ENCODE results near the gene PLEKHJ1.

The PLEKHJ1 gene

GRCh38 chr19:2239771-2240770 is 3.9 kb upstream of the PLEKHJ1 start:
- peak; percentile 76 for DNase-seq
- in situ Hi-C loops (cut with MboI; ENCODE audit: low pct_unique_long_range_greater_than_20kb, low sequenced_read_pairs): no loop called here

DNA sequence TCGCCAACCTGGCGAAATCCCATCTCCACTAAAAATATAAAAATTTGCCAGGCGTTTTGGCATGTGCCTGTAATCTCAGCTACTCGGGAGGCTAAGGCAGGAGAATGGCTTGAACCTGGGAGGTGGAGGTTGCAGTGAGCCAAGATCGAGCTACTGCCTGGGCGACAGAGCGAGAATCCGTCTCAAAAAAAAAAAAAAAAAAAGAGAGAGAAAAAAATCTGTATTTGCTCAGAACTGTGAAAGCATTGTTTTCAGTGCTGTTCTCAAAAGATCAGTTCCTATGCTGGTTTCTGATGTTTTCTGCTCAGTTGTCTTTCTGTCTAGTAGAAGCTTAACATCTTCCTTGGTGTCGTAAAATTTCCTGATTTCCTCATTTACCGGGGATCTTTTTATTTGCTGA is 3.0 kb upstream of the PLEKHJ1 start:
- in situ Hi-C loops (cut with MboI; ENCODE audit: low pct_unique_long_range_greater_than_20kb, low sequenced_read_pairs): no loop called here
- DNase-seq: no peak

- DNase-seq: no peak
- in situ Hi-C loops (cut with MboI; ENCODE audit: low pct_unique_long_range_greater_than_20kb, low sequenced_read_pairs): no loop called here
These were observed 1.7 kb upstream of the PLEKHJ1 start for GRCh38 chr19:2237869-2238153.

GRCh38 chr19:2237051-2237868 is 1.1 kb upstream of the PLEKHJ1 start:
- no peak for DNase-seq
- in situ Hi-C loops (cut with MboI; ENCODE audit: low pct_unique_long_range_greater_than_20kb, low sequenced_read_pairs): no loop called here

GRCh38 chr19:2236064-2236313 is 140 bp downstream of the PLEKHJ1 start:
- DNase-seq: no peak
- in situ Hi-C loops (cut with MboI; ENCODE audit: low pct_unique_long_range_greater_than_20kb, low sequenced_read_pairs): no loop called here

DNA sequence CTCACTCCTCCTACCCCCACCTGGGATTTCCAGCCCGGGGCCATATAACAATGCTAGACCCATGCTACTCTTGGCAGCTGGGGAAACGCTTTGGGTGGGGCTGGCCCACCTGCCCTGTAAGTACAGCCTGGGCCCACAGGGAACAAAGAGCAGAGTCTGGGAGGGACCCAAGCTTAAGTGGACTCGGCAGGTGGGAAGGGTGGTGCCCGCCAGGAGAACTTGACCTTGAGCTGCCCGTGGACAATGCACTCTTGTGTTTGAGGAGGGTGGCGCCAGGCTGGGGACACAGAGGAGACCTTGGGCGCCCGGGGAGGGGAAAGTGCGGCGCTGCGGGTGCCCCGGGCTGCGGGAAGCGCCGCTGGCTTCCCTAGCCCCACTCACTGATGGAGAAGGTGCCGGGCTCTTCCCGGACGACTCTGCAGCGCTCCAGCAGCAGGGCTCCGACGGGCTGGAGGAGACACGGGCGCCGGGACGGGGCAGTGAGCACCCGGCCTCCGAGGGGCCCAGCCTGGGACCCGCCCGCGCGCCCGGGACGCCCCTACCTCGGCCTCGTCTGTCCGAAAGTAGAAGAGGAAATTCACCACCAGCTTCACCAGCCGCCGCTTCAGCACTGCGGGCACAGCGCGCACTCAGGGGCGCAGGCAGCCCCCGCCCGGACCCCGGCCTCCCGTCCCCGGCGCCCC is 607 bp downstream of the PLEKHJ1 start:
- no peak for DNase-seq
- in situ Hi-C loops (cut with MboI; ENCODE audit: low pct_unique_long_range_greater_than_20kb, low sequenced_read_pairs): no loop called here

DNA sequence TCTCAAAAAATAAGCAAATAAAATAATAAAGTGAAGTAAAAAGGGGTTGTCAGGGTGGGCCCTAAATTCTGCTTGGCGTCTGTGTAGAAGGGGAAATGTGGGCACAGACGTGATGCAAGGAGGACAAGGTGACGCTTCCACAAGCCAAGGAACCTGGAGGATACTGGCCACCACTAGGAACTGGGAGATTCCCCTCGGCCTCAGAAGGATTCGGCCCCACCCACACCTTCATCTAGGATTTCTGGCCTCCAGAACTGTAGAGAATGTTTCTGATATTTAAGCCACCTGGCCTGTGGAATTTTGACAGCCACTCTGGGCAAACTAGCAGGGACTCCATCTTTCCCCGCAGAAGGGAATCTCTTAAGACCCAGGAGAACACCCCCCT is 1.1 kb downstream of the PLEKHJ1 start:
- in situ Hi-C loops (cut with MboI; ENCODE audit: low pct_unique_long_range_greater_than_20kb, low sequenced_read_pairs): no loop called here
- DNase-seq: no peak

- in situ Hi-C loops (cut with MboI; ENCODE audit: low pct_unique_long_range_greater_than_20kb, low sequenced_read_pairs): no loop called here
- no peak for DNase-seq
These were observed 2.4 kb downstream of the PLEKHJ1 start for GRCh38 chr19:2233601-2234280.

GRCh38 chr19:2232286-2233151 is 3.6 kb downstream of the PLEKHJ1 start:
- in situ Hi-C loops (cut with MboI; ENCODE audit: low pct_unique_long_range_greater_than_20kb, low sequenced_read_pairs): no loop called here
- DNase-seq: no peak

GRCh38 chr19:2231621-2232221 is 4.4 kb downstream of the PLEKHJ1 start:
- in situ Hi-C loops (cut with MboI; ENCODE audit: low pct_unique_long_range_greater_than_20kb, low sequenced_read_pairs): no loop called here
- no peak for DNase-seq

- in situ Hi-C loops (cut with MboI; ENCODE audit: low pct_unique_long_range_greater_than_20kb, low sequenced_read_pairs): no loop called here
- no peak for DNase-seq
These were observed 5.2 kb downstream of the PLEKHJ1 start for GRCh38 chr19:2230807-2231533.

- no peak for DNase-seq
- in situ Hi-C loops (cut with MboI; ENCODE audit: low pct_unique_long_range_greater_than_20kb, low sequenced_read_pairs): no loop called here
These were observed 6.0 kb downstream of the PLEKHJ1 start for GRCh38 chr19:2230033-2230531.

DNA sequence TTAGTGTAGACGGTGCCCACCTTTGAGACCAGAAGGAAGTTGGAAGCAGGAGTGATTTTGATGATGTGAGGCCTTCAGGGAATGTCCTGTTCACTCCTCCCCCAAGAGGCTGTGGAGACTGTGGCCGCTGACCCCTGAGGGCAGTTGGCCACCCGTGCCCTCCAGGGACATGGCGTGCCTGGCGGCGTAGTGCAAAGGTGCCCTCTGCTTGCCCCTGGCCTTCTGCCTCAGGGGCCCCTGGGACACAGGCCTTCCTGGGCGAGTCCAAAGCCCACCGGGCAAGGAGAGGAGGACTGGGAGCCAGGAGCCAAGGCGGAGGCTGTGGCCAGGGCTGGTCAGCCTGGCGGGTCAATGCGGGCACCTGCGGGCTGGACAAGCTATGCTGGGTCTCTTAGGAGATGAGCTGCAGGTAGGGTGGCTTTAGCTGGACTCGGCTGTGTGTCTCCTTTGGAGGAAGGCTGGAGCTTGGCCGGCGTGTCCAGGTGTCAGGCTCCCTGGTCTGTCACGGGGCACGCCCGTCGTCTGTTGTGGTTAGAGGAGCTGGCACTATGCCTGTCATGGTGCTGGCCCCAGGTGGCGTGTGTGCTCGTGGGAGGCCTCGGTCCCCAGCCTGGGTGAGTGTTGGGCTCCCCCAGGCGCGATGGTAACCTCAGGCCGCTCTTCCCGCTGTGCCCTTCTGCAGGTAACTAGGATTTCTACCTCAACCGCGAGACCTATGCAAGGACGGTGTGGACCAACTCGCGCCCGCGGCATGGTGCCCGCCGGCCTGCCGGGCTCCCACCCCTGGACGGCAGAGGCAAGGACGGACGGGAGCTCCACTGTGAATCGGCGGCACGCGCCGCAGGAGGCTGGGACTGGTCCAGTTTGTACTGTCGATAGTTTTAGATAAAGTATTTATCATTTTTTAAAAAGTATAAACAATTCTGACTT is 6.8 kb downstream of the PLEKHJ1 start:
- no peak for DNase-seq
- in situ Hi-C loops (cut with MboI; ENCODE audit: low pct_unique_long_range_greater_than_20kb, low sequenced_read_pairs): no loop called here

DNA sequence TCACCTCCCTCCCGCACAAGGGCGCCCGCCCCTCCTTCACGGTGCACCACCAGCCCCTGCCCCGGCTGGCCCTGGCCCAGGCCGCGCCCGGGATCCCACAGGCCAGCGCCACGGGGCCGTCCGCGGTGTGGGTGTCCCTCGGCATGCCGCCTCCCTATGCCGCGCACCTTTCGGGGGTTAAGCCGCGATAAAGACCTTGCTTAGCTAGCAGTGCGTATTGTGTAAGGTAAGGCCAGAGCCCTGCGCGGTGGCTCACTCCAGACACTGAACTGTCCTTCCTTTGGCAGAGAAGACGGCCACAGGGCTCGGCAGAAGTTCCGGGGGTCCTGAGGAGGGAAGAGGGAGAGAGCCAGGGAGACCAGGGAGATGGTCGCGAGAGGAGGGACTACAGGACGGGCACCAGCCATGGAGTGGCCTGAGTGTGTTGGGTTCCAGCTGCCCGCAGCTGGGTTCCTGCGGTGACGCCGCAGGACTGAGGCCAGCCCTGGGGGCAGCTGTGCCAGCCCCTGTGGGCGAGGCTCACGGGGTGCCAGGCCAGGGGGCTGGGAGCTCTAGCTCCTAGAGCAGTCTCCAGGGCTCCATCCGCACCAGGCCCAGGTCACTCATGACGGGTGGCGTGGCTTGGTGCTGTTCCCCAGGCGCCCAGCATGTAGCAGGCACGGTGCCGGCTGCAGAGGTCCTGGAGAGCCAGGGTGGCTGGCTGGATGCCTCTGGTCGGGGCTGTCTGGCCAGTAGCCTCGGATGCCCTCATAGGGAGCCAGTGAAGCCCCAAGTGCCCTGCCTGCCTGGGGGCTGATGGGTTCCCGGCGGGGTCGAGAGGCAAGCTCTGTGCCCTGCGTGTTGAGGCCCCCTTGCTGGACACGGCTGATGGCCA is 7.7 kb downstream of the PLEKHJ1 start:
- DNase-seq: no peak
- in situ Hi-C loops (cut with MboI; ENCODE audit: low pct_unique_long_range_greater_than_20kb, low sequenced_read_pairs): no loop called here

DNA sequence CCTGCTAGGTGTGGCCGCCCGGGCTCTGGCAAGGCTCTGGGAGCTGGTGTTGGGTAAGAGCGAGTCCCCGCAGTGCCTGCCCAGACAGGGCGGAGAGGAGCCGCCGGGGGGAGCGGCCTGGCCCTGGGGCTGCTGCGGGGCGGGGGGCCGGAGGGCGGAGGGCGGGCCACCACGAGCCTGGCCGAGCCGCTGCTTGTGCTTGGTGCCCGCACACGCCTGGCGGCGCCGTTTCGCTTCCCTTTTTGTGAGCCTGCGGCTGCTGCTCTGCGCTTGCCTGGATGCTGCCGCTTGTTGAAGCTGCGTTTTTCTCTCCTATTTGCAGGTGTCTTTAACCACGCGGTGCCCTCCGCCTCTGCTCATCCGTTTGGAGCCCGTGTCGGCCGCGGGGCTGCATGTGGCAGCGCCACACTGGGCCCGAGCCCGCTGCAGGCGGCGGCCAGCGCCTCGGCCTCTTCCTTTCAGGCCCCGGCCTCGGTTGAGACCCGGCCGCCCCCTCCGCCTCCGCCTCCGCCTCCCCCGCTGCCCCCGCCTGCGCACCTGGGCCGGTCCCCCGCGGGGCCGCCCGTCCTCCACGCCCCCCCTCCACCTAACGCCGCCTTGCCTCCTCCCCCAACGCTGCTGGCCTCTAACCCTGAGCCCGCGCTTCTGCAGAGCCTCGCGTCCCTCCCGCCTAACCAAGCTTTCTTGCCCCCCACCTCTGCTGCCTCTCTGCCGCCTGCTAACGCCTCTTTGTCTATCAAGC is 8.5 kb downstream of the PLEKHJ1 start:
- in situ Hi-C loops (cut with MboI; ENCODE audit: low pct_unique_long_range_greater_than_20kb, low sequenced_read_pairs): no loop called here
- no peak for DNase-seq
